H1 (cell line): ENCODE measurements around the gene MILR1. TPM values are rescaled to one million over a fixed set of nuclear protein-coding genes. Genes with fewer than 3 reads are reported as not detected.

ENCODE experiments used
- BCL11A ChIP-seq, 2 experiments: IDR thresholded peaks; one replicate each; pipeline ENCODE4 v1.6.1; 2011; ENCODE audit warnings: low read depth in 2 of 2, low read length in 2 of 2, mild to moderate bottlenecking in 2 of 2
- CHD7 ChIP-seq: fragments of 300-600 bp; sonication (generic); IDR thresholded peaks from 2 replicates; pipeline ENCODE4 v1.7.1; 2012; ENCODE audit warnings: low read length, moderate library complexity, mild to moderate bottlenecking, inconsistent platforms; ENCODE audit not compliant: insufficient replicate concordance
- EGR1 ChIP-seq: IDR thresholded peaks from 2 replicates; pipeline ENCODE4 v1.6.1; 2011; ENCODE audit warnings: low read depth, low read length, borderline replicate concordance
- GABPA ChIP-seq: IDR thresholded peaks from 2 replicates; pipeline ENCODE4 v1.6.1; 2011; ENCODE audit warnings: mild to moderate bottlenecking, low read length, moderate library complexity, borderline replicate concordance; ENCODE audit not compliant: insufficient read depth
- GTF2F1 ChIP-seq: IDR thresholded peaks from 2 replicates; pipeline ENCODE4 v1.6.1; 2012; ENCODE audit warnings: low read depth, low read length, improper control_type of control experiment, borderline replicate concordance
- HDAC6 ChIP-seq: IDR thresholded peaks from one replicate; pipeline ENCODE4 v1.7.1; 2012; ENCODE audit warnings: low read depth, mild to moderate bottlenecking, inconsistent platforms, low read length, moderate library complexity
- KDM1A ChIP-seq: fragments of 200-600, 300-600 bp; sonication (generic); IDR thresholded peaks from 2 replicates; pipeline ENCODE4 v1.7.1; 2016; ENCODE audit warnings: mild to moderate bottlenecking, low read length, borderline replicate concordance
- SIRT6 ChIP-seq: IDR thresholded peaks from one replicate; pipeline ENCODE4 v1.7.1; 2012; ENCODE audit warnings: low read length, inconsistent platforms
- SP1 ChIP-seq: IDR thresholded peaks from 2 replicates; pipeline ENCODE4 v1.6.1; 2011; ENCODE audit warnings: low read depth, low read length
- TAF7 ChIP-seq: optimal IDR thresholded peaks from 2 replicates; pipeline ENCODE3; 2011; ENCODE audit warnings: low read depth, mild to moderate bottlenecking, inconsistent platforms, low read length, moderate library complexity, borderline replicate concordance
- ZNF274 ChIP-seq: IDR thresholded peaks from 2 replicates; pipeline ENCODE4 v1.7.0; 2012; ENCODE audit warnings: low read length, borderline replicate concordance; ENCODE audit errors: extremely low read depth
- polyA plus RNA-seq, 7 experiments: library from polyadenylated mRNA; depleted of rRNA in 3 of 7; stranded (reverse) in 5 of 7; unstranded in 2 of 7; fragments of >200 nt in 5 of 7; fragments of 200-250 nt in 2 of 7; gene quantifications; 1 replicate in 5 of 7; 2 replicates in 1 of 7; 4 replicates in 1 of 7; pipeline versions ENCODE4 v1.2.1 to v1.2.3, GENCODE V29; 2011 to 2013; ENCODE audit warnings: missing spikeins in 2 of 7, mixed read lengths in 2 of 7
- total RNA-seq: library from RNA; stranded (reverse); fragmentation: NEBNext Ultra II Directional; extraction: Animal tissue kit (Norgen Biotek cat#: 25700); gene quantifications from 2 replicates; pipeline ENCODE4 v1.2.1, GENCODE V29; 2021
- TF ChIP-seq, protein P1 (sequence below): IDR thresholded peaks from 2 replicates; pipeline ENCODE4 v1.6.1; 2011; ENCODE audit warnings: low read depth, mild to moderate bottlenecking, low read length; ENCODE audit not compliant: insufficient read depth

MILR1 gene
- total and polyA plus RNA-seq, 2 of the 8 experiments (the other 6 are each of a cell fraction or from before 2014, with no cell fraction given): not detected

DNA sequence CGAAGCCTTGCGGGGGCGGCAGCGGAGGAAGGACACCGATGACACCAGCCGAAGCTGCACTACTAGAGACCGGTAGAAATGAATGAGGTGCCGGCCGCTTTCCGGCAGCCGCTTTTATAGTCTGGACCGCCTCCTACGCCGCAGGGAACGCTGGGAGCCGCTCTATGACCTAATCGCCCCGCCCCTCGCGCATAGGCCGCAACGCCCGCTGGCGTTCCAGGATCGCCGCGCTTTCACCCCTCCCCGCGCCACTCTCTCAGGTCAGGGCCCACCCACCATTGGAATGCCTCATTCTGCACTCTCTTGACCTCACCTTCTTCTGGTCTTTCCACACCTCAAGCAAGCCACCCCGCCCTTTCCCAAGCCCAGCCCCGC, 57.3 kb downstream of the MILR1 start, which contains the start of gene DDX5 (continued):
- TF ChIP-seq ZNF274 (no peak), HDAC6 (no peak), CHD7 (no peak), SP1 (peak; percentile 64; the same call in 1 of the 2 replicates), GABPA (no peak), TAF7 (peak; percentile 98), KDM1A (no peak), EGR1 (peak; percentile 96), GTF2F1 (peak; percentile 94), SIRT6 (no peak), BCL11A (IDR thresholded peaks at IDR 0.05; ENCODE audit: low read depth in 2 of 2, low read length in 2 of 2) (no peak)
- TF ChIP-seq, protein P1, sequence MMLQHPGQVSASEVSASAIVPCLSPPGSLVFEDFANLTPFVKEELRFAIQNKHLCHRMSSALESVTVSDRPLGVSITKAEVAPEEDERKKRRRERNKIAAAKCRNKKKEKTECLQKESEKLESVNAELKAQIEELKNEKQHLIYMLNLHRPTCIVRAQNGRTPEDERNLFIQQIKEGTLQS: no peak
